K562 (cell line): ENCODE data around the gene CISD3. TPM values are rescaled to one million over a fixed set of nuclear protein-coding genes. Genes with fewer than 3 reads are reported as not detected.
A peak's percentile ranks its signal among the peaks of the same experiment; 100 is the strongest.

Experiments used
- BRD4 ChIP-seq: fragments of 200-600 bp; sonication (generic); IDR thresholded peaks from 2 replicates; pipeline ENCODE4 v1.6.1; 2017; ENCODE audit warnings: inconsistent platforms
- CREB3 ChIP-seq: fragments of 450-650 bp; conservative IDR thresholded peaks from 2 replicates; pipeline ENCODE4 v1.6.1; 2016; ENCODE audit warnings: missing genetic modification characterization, low read depth, mild to moderate bottlenecking, missing compliant biosample characterization, moderate library complexity
- ETV1 ChIP-seq: fragments of 450-650 bp; conservative IDR thresholded peaks from 2 replicates; pipeline ENCODE4 v1.6.1; 2016; ENCODE audit warnings: missing genetic modification characterization, control low read depth, low read depth, missing compliant biosample characterization
- FOXA3 ChIP-seq, 2 experiments: fragments of 450-650 bp in 1 of 2; sonication (generic) in 1 of 2; formaldehyde crosslinking; IDR thresholded peaks in 1 of 2; conservative IDR thresholded peaks in 1 of 2; 2 replicates each; pipeline versions ENCODE4 v1.4.0 to v1.8.0; 2020 to 2022; ENCODE audit warnings: mild to moderate bottlenecking in 2 of 2, missing genetic modification reagents in 1 of 2
- HOXB6 ChIP-seq: fragments of 250-450 bp; sonication (Bioruptor Pico); IDR thresholded peaks from 2 replicates; pipeline ENCODE4 v1.5.1; 2022; ENCODE audit warnings: mild to moderate bottlenecking, borderline replicate concordance
- NCOA1 ChIP-seq: fragments of 450-650 bp; IDR thresholded peaks from 2 replicates; pipeline ENCODE4 v1.6.1; 2016; ENCODE audit warnings: low read depth
- NRF1 ChIP-seq, 2 experiments: fragments of 450-650 bp; IDR thresholded peaks in 1 of 2; conservative IDR thresholded peaks in 1 of 2; 2 replicates each; pipeline ENCODE4 v1.6.1; 2014; ENCODE audit warnings: mild to moderate bottlenecking in 2 of 2
- PRMT5 ChIP-seq: sonication (generic); formaldehyde crosslinking; IDR thresholded peaks from 2 replicates; pipeline ENCODE4 v1.5.0; 2020; ENCODE audit warnings: missing genetic modification reagents
- PYGO2 ChIP-seq: fragments of 450-650 bp; IDR thresholded peaks from 2 replicates; pipeline ENCODE4 v1.6.1; 2016; ENCODE audit warnings: mild to moderate bottlenecking, missing genetic modification characterization, moderate library complexity, missing compliant biosample characterization
- SMAD2 ChIP-seq: fragments of 150-350 bp; IDR thresholded peaks from 2 replicates; pipeline ENCODE4 v1.6.1; 2014; ENCODE audit warnings: low read depth, mild to moderate bottlenecking, low read length
- SMARCE1 ChIP-seq: fragments of 450-650 bp; IDR thresholded peaks from 2 replicates; pipeline ENCODE4 v1.7.1; 2016; ENCODE audit warnings: mild to moderate bottlenecking
- YBX1 ChIP-seq: fragments of 450-650 bp; IDR thresholded peaks from 2 replicates; pipeline ENCODE4 v1.7.1; 2016; ENCODE audit warnings: mild to moderate bottlenecking
- ZNF184 ChIP-seq: sonication (generic); formaldehyde crosslinking; IDR thresholded peaks from 2 replicates; pipeline ENCODE4 v1.5.0; 2020; ENCODE audit warnings: missing genetic modification reagents
- ZNF318 ChIP-seq, 2 experiments: fragments of 450-650 bp; IDR thresholded peaks; 2 replicates each; pipeline ENCODE4 v1.6.1; 2016; ENCODE audit warnings: mild to moderate bottlenecking in 2 of 2, borderline replicate concordance in 1 of 2, low read depth in 1 of 2, moderate library complexity in 1 of 2
- ZNF324 ChIP-seq: fragments of 250-450 bp; sonication (Bioruptor Pico); IDR thresholded peaks from 2 replicates; pipeline ENCODE4 v1.4.0; 2020; ENCODE audit warnings: mild to moderate bottlenecking
- ZNF583 ChIP-seq: fragments of 250-450 bp; sonication (Bioruptor Pico); IDR thresholded peaks from 2 replicates; pipeline ENCODE4 v1.4.0; 2020
- ZNF830 ChIP-seq: fragments of 250-450 bp; sonication (Bioruptor Pico); IDR thresholded peaks from 2 replicates; pipeline ENCODE4 v1.5.0; 2021; ENCODE audit warnings: mild to moderate bottlenecking
- polyA plus RNA-seq, 8 experiments: library from polyadenylated mRNA; depleted of rRNA in 4 of 8; stranded (reverse) in 5 of 8; unstranded in 3 of 8; fragments of >200 nt; fragmentation: Nextera tagmentation in 2 of 8; fragmentation: Illumina TruSeq in 1 of 8; extraction: Ambion mirVana in 2 of 8; extraction: Trizol in 1 of 8; gene quantifications; 2 replicates each; pipeline versions ENCODE4 v1.2.1 to v1.2.3, GENCODE V29; 2011 to 2014; ENCODE audit warnings: inconsistent platforms in 1 of 8, missing spikeins in 1 of 8
- total RNA-seq, 7 experiments: library from RNA; depleted of rRNA in 6 of 7; stranded (reverse); fragments of >200 nt in 6 of 7; fragmentation: Illumina TruSeq in 2 of 7; extraction: Trizol in 2 of 7; gene quantifications; 2 replicates each; pipeline versions ENCODE4 v1.2.1 to v1.2.3, GENCODE V29; 2011 to 2021; ENCODE audit warnings: low replicate concordance in 1 of 7

The CISD3 gene
- total and polyA plus RNA-seq, 9 of the 15 experiments (the other 6 are each of a cell fraction or from before 2014, with no cell fraction given): 5.0 to 60.7 (median 15.7) TPM

- TF ChIP-seq ZNF318 (IDR thresholded peaks at IDR 0.05; ENCODE audit: borderline replicate concordance in 1 of 2, low read depth in 1 of 2) (0 out of 4 replicates have a peak, but pooled peaks of 1 of the 2 experiments have one; percentile 41), SMARCE1 (no peak), FOXA3 (CRISPR knock-in tag; conservative IDR thresholded peaks at IDR 0.05 in 1 of 2, IDR thresholded peaks at IDR 0.05 in 1 of 2) (no peak), NCOA1 (no peak), CREB3 (no peak), PRMT5 (CRISPR knock-in tag) (no peak), SMAD2 (no peak), HOXB6 (CRISPR knock-in tag) (no peak), YBX1 (no peak), ZNF184 (CRISPR knock-in tag) (no peak), ZNF830 (CRISPR knock-in tag) (no peak), NRF1 (conservative IDR thresholded peaks at IDR 0.05 in 1 of 2, IDR thresholded peaks at IDR 0.05 in 1 of 2) (peak; percentile 33 to 45; a peak in 2 of 4 replicates), ETV1 (tag) (peak; percentile 43), ZNF324 (CRISPR knock-in tag) (no peak), ZNF583 (no peak), BRD4 (peak; percentile 50; the same call in 1 of the 2 replicates), PYGO2 (tag) (no peak)
Observed at GRCh38 chr17:38701504-38702165, 28.5 kb upstream of the CISD3 start (continued).
